ENCODE results near the gene ZKSCAN1. TPM values are rescaled to one million over a fixed set of nuclear protein-coding genes. Genes with fewer than 3 reads are reported as not detected.
A peak's percentile ranks its signal among the peaks of the same experiment; 100 is the strongest.
"Not testable (repeated sequence)": the region's sequence is repeated elsewhere in the genome, so short reads cannot be mapped to it uniquely, and the experiment has no call there.

ZKSCAN1 gene
- polyA plus RNA-seq, 3 donors = 10.4 to 24.3 (median 10.7) TPM

GRCh38 chr7:100010901-100011300, 4.5 kb upstream of the ZKSCAN1 start:
- no peak overlapping the region for H3K4me2 ChIP-seq (replicated peaks; ENCODE audit: extremely low read depth, low read length, poor library complexity, severe bottlenecking)
- H4K20me1 ChIP-seq (ENCODE audit: insufficient read depth, low read length) = no peaks in the 10 kb centered on the region
- intact Hi-C loops (cut with micrococcal nuclease) = loop anchor here (10.0 kb wide), 1 partner anchor 74 kb away; the partner anchor contains the start of genes COPS6 (in 2 of the 2) and ZNF3 (in 2 of the 2)
- H3K27ac ChIP-seq (ENCODE audit: low read depth in 1 of 2, low read length in 2 of 2) = no peak overlapping the region
- Mint-ChIP-seq H3K27me3 (ENCODE audit: low read depth in 3 of 3) (peaks cover 0 to 2% (median 0%) of the 10 kb centered on the region in 3 donors), H3K4me3 (no peak overlapping the region), H3K36me3 (no peaks in the 10 kb centered on the region), H3K4me1 (peaks cover 27% of the 10 kb centered on the region), H3K9me3 (no peaks in the 10 kb centered on the region), H3K27ac (no peak overlapping the region)
- no peaks in the 10 kb centered on the region for H3K27me3 ChIP-seq (ENCODE audit: control insufficient read depth in 2 of 2, insufficient read depth in 2 of 2, low read length in 2 of 2)
- TF ChIP-seq CTCF (IDR thresholded peaks at IDR 0.05) = no peak
- H3K79me2 ChIP-seq (ENCODE audit: insufficient read depth, low read length) = peaks cover 5% of the 10 kb centered on the region
- 67% methylated on average over 2 of the region's 2 CpGs for WGBS (ENCODE audit: insufficient coverage)
- H3K4me3 ChIP-seq (replicated peaks in 1 of 3; ENCODE audit: low read depth in 2 of 3, low read length in 3 of 3) = no peak overlapping the region
- no peaks in the 10 kb centered on the region for H3K36me3 ChIP-seq (replicated peaks in 1 of 2; ENCODE audit: control insufficient read depth in 1 of 2, insufficient read depth in 2 of 2, low read length in 2 of 2)
- H3K9ac ChIP-seq (ENCODE audit: insufficient read depth, low read length, poor library complexity, severe bottlenecking) = no peak overlapping the region
- no peaks in the 10 kb centered on the region for H3K9me3 ChIP-seq (replicated peaks in 1 of 2; ENCODE audit: control insufficient read depth in 1 of 2, insufficient read depth in 1 of 2, low read length in 2 of 2)
- no peak overlapping the region for H2AFZ ChIP-seq (ENCODE audit: insufficient read depth, low read depth, low read length, poor library complexity, severe bottlenecking)
- no peak for DNase-seq
- H3K4me1 ChIP-seq (ENCODE audit: control insufficient read depth in 1 of 2, insufficient read depth in 2 of 2, low read length in 2 of 2) = peaks cover 20 to 21% of the 10 kb centered on the region in 2 donors

GRCh38 chr7:100011516-100011915, 3.9 kb upstream of the ZKSCAN1 start:
- Mint-ChIP-seq H3K27me3 (ENCODE audit: low read depth in 3 of 3) (peaks cover 0 to 2% (median 0%) of the 10 kb centered on the region in 3 donors), H3K27ac (peak overlapping the region in 1 of 7 donors; percentile 2), H3K36me3 (no peaks in the 10 kb centered on the region), H3K9me3 (no peaks in the 10 kb centered on the region), H3K4me3 (no peak overlapping the region), H3K4me1 (peaks cover 31% of the 10 kb centered on the region)
- no peak overlapping the region for H3K27ac ChIP-seq (ENCODE audit: low read depth in 1 of 2, low read length in 2 of 2)
- DNase-seq = no peak
- no peak for TF ChIP-seq CTCF (IDR thresholded peaks at IDR 0.05)
- no peaks in the 10 kb centered on the region for H3K9me3 ChIP-seq (replicated peaks in 1 of 2; ENCODE audit: control insufficient read depth in 1 of 2, insufficient read depth in 1 of 2, low read length in 2 of 2)
- intact Hi-C loops (cut with micrococcal nuclease) = loop anchor here (10.0 kb wide), 1 partner anchor 73 kb away; the partner anchor contains the start of genes COPS6 (in 2 of the 2) and ZNF3 (in 2 of the 2)
- peaks cover 11% of the 10 kb centered on the region for H3K79me2 ChIP-seq (ENCODE audit: insufficient read depth, low read length)
- peaks cover 26 to 27% of the 10 kb centered on the region in 2 donors for H3K4me1 ChIP-seq (ENCODE audit: control insufficient read depth in 1 of 2, insufficient read depth in 2 of 2, low read length in 2 of 2)
- H3K9ac ChIP-seq (ENCODE audit: insufficient read depth, low read length, poor library complexity, severe bottlenecking) = no peak overlapping the region
- H3K27me3 ChIP-seq (ENCODE audit: control insufficient read depth in 2 of 2, insufficient read depth in 2 of 2, low read length in 2 of 2) = no peaks in the 10 kb centered on the region
- H3K36me3 ChIP-seq (replicated peaks in 1 of 2; ENCODE audit: control insufficient read depth in 1 of 2, insufficient read depth in 2 of 2, low read length in 2 of 2) = no peaks in the 10 kb centered on the region
- H3K4me3 ChIP-seq (replicated peaks in 1 of 3; ENCODE audit: low read depth in 2 of 3, low read length in 3 of 3) = no peak overlapping the region
- no peaks in the 10 kb centered on the region for H4K20me1 ChIP-seq (ENCODE audit: insufficient read depth, low read length)
- H2AFZ ChIP-seq (ENCODE audit: insufficient read depth, low read depth, low read length, poor library complexity, severe bottlenecking) = no peak overlapping the region
- no CpG with 5 or more reads among the region's 3 CpGs for WGBS (ENCODE audit: insufficient coverage)
- no peak overlapping the region for H3K4me2 ChIP-seq (replicated peaks; ENCODE audit: extremely low read depth, low read length, poor library complexity, severe bottlenecking)

DNA sequence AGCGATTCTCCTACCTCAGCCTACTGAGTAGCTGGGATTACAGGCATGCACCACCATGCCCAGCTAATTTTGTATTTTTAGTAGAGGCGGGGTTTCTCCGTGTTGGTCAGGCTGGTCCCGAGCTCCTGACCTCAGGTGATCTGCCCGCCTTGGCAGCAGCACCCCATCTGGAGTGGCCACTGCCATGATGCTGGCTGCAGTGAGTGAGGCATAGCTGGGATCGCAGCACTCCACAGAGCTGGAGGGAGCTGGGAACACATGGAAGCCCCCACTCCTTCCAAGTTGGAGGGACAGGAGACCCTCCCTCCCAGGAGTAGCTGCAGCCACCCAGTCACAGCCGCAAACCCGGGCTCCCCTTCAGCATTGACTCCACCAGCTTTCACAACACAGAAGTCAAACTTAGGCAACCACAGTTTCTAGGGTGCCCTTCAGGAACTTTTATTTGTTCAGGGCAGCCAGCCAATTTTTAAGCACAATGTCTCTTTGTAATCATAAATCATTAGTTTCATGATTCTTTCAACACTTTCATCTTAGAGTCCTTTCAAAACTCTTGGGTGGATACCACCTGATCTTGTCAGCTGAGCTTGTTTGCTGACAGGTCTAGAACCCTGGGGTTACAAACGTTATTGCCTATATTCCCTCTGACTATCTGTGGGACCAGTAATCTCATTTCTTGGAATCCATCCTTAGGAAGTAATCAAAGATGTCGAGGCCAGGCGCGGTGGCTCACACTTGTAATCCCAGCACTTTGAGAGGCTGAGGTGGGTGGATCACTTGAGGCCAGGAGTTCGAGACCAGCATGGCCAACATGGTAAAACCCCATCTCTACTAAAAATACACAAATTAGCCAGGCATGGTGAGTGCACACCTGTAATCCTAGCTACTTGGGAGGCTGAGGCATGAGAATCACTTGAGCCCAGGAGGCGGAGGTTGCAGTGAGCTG, 2.7 kb upstream of the ZKSCAN1 start:
- H3K4me3 ChIP-seq (replicated peaks in 1 of 3; ENCODE audit: low read depth in 2 of 3, low read length in 3 of 3); H4K20me1 ChIP-seq (ENCODE audit: insufficient read depth, low read length); H3K9me3 Mint-ChIP-seq; H3K9me3 ChIP-seq (replicated peaks in 1 of 2; ENCODE audit: control insufficient read depth in 1 of 2, insufficient read depth in 1 of 2, low read length in 2 of 2); H3K27me3 Mint-ChIP-seq (ENCODE audit: low read depth in 3 of 3); H3K9ac ChIP-seq (ENCODE audit: insufficient read depth, low read length, poor library complexity, severe bottlenecking); H3K36me3 Mint-ChIP-seq; H3K27ac ChIP-seq (ENCODE audit: low read depth in 1 of 2, low read length in 2 of 2); H3K4me2 ChIP-seq (replicated peaks; ENCODE audit: extremely low read depth, low read length, poor library complexity, severe bottlenecking); H3K36me3 ChIP-seq (replicated peaks in 1 of 2; ENCODE audit: control insufficient read depth in 1 of 2, insufficient read depth in 2 of 2, low read length in 2 of 2); H3K27me3 ChIP-seq (ENCODE audit: control insufficient read depth in 2 of 2, insufficient read depth in 2 of 2, low read length in 2 of 2); H3K4me3 Mint-ChIP-seq: not testable (repeated sequence)
- intact Hi-C loops (cut with micrococcal nuclease) = loop anchor here (10.0 kb wide), 1 partner anchor 72 kb away; the partner anchor contains the start of genes COPS6 (in 2 of the 2) and ZNF3 (in 2 of the 2)
- WGBS (ENCODE audit: insufficient coverage) = 56% methylated on average over 6 of the region's 14 CpGs
- DNase-seq = peak in 2 of 3 donors; percentile 18 to 26
- peak overlapping the region in 1 of 7 donors; percentile 35 for H3K27ac Mint-ChIP-seq
- Histone ChIP-seq H3K4me1 (ENCODE audit: control insufficient read depth in 1 of 2, insufficient read depth in 2 of 2, low read length in 2 of 2) (peaks cover 28 to 37% of the 10 kb centered on the region in 2 donors), H2AFZ (ENCODE audit: insufficient read depth, low read depth, low read length, poor library complexity, severe bottlenecking) (peak overlapping the region; percentile 36), H3K79me2 (ENCODE audit: insufficient read depth, low read length) (peaks cover 23% of the 10 kb centered on the region)
- peaks cover 32% of the 10 kb centered on the region for H3K4me1 Mint-ChIP-seq
